Sigmoid colon (tissue), 3 donors: ENCODE results near the gene GPR155.

Source experiments
- CTCF ChIP-seq, 4 experiments: fragments of 450-650 bp in 3 of 4; fragments of 200-600 bp in 1 of 4; IDR thresholded peaks; one replicate each; pipeline ENCODE4 v1.5.1; 2016 to 2019; ENCODE audit warnings: antibody characterized with exemption in 4 of 4, mild to moderate bottlenecking in 3 of 4, moderate library complexity in 2 of 4
- POLR2A ChIP-seq, 2 donors: fragments of 450-650 bp; IDR thresholded peaks; one replicate each; pipeline ENCODE4 v1.6.1; 2016; ENCODE audit warnings: antibody characterized with exemption in 2 of 2, mild to moderate bottlenecking in 2 of 2, moderate library complexity in 2 of 2

DNA sequence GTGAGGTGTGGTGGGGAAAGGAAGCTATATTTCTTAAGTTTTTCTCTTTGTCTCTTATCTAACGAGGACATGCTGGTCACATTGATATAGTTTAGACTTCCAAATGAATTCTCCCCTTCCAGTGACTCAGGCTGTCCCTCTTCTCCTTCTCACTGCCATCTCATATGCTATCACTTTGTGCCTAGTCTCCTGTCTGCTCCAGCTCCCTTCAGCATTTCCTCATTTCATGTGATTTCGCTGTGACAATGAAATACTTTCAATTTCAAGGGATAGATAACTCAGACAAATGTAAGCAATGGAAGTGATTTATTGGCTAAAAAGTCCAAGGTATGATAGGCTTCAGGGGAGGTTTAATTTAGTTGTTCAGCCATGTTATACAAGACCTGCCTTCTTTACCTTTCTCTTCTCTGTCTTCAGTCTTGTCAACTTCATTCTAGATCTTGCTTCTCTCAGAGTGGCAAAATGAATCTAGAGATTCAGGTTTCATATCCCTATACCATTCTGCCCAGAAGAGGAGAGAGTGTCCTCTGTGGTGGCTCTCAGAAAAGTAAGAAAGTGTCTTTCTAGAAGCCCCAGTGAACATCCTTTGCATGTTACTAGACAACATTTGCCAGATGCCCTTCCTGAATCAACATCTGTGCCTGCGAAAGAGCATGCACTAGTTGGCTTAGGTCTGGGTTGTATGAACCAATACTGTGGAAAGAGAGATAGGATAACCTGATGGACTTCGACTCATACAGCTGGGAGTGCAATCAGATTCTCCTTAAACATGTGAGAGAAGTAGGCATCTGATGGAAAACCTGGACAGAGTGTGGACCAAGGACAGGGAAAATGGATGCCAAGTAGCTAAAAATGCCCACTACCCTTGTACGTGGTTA lies 29.9 kb upstream of the GPR155 start:
- TF ChIP-seq CTCF (IDR thresholded peaks at IDR 0.05), result no peak
- no peak for TF ChIP-seq POLR2A (IDR thresholded peaks at IDR 0.05)
